Thyroid gland (tissue), 4 donors: ENCODE data around the gene LMO1. TPM values are rescaled to one million over a fixed set of nuclear protein-coding genes. Genes with fewer than 3 reads are reported as not detected.

Experiments used
- DNase-seq, 2 donors: peaks; one replicate each; pipeline ENCODE4 v3.0.0-alpha.2; 2019
- H3K27ac ChIP-seq, 3 donors: fragments of 200-600 bp; sonication (generic); 1 replicate in 2 of 3; 2 replicates in 1 of 3; pipeline ENCODE4 v1.5.1; 2016 to 2019; ENCODE audit warnings: mild to moderate bottlenecking in 1 of 3, moderate library complexity in 1 of 3
- H3K27me3 ChIP-seq: fragments of 200-600 bp; sonication (generic); one replicate; pipeline ENCODE4 v1.5.1; 2019
- H3K36me3 ChIP-seq, 2 donors: fragments of 200-600 bp; sonication (generic); one replicate each; pipeline ENCODE4 v1.5.1; 2016 to 2019
- H3K4me1 ChIP-seq, 2 donors: fragments of 200-600 bp; sonication (generic); one replicate each; pipeline ENCODE4 v1.5.1; 2017 to 2019
- H3K4me3 ChIP-seq, 3 donors: fragments of 200-600 bp; sonication (generic); replicated peaks in 1 of 3; 1 replicate in 2 of 3; 2 replicates in 1 of 3; pipeline ENCODE4 v1.5.1; 2016; ENCODE audit warnings: mild to moderate bottlenecking in 1 of 3
- H3K9me3 ChIP-seq: fragments of 200-600 bp; sonication (generic); one replicate; pipeline ENCODE4 v1.5.1; 2017
- CTCF ChIP-seq, 6 experiments: fragments of 200-600 bp in 3 of 6; fragments of 450-650 bp in 3 of 6; sonication (generic) in 3 of 6; IDR thresholded peaks; one replicate each; pipeline ENCODE4 v1.5.1; 2016 to 2019; ENCODE audit warnings: antibody characterized with exemption in 6 of 6, mild to moderate bottlenecking in 2 of 6, inconsistent platforms in 1 of 6, moderate library complexity in 1 of 6
- POLR2A ChIP-seq, 2 donors: fragments of 450-650 bp; IDR thresholded peaks; one replicate each; pipeline ENCODE4 v1.6.1; 2017; ENCODE audit warnings: antibody characterized with exemption in 2 of 2, mild to moderate bottlenecking in 2 of 2, moderate library complexity in 1 of 2
- WGBS, 2 donors: methylation state at CpG; one replicate each; pipeline ENCODE4 v1.1.5; 2017; 5-methylcytosine and 5-hydroxymethylcytosine counted together
- intact Hi-C: fragments of 100-400 bp; cut with DNase I; formaldehyde crosslinking; loops from one replicate; pipeline ENCODE4 v1.15.1; 2023
- total RNA-seq, 4 donors: library from RNA; depleted of rRNA; stranded (reverse); fragments of >200 nt; gene quantifications; one replicate each; pipeline ENCODE4 v1.2.3, GENCODE V29; 2016

Gene LMO1
- total RNA-seq, 4 donors from 2014 or later, result 0.59 TPM; not detected in 3

GRCh38 chr11:8177136-8177535 is 86.5 kb downstream of the LMO1 start:
- Histone ChIP-seq H3K4me1 (no peaks in the 10 kb centered on the region), H3K27ac (no peak overlapping the region), H3K4me3 (no peak overlapping the region), H3K9me3 (no peaks in the 10 kb centered on the region), H3K27me3 (no peaks in the 10 kb centered on the region), H3K36me3 (no peaks in the 10 kb centered on the region)
- 55 to 64% methylated on average over 5 of the region's 5 CpGs for WGBS, 2 donors
- intact Hi-C loops, result no loop called here
- DNase-seq, result no peak
- TF ChIP-seq POLR2A (IDR thresholded peaks at IDR 0.05) (no peak), CTCF (IDR thresholded peaks at IDR 0.05) (no peak)

Other genes with a start within 250 kb of the LMO1 start
- 10 to 100 TPM; 16.3 to 25.8 (median 22.7) TPM for gene TUB, start 182.7 kb downstream of the LMO1 start, total RNA-seq
- 10 to 100 TPM; 38.2 to 96.9 (median 46.9) TPM for gene RIC3, start 94.9 kb downstream of the LMO1 start, total RNA-seq